ENCODE data around the gene ZNF276.
"Not testable (repeated sequence)": the region's sequence is repeated elsewhere in the genome, so short reads cannot be mapped to it uniquely, and the experiment has no call there.

ZNF276 gene

DNA sequence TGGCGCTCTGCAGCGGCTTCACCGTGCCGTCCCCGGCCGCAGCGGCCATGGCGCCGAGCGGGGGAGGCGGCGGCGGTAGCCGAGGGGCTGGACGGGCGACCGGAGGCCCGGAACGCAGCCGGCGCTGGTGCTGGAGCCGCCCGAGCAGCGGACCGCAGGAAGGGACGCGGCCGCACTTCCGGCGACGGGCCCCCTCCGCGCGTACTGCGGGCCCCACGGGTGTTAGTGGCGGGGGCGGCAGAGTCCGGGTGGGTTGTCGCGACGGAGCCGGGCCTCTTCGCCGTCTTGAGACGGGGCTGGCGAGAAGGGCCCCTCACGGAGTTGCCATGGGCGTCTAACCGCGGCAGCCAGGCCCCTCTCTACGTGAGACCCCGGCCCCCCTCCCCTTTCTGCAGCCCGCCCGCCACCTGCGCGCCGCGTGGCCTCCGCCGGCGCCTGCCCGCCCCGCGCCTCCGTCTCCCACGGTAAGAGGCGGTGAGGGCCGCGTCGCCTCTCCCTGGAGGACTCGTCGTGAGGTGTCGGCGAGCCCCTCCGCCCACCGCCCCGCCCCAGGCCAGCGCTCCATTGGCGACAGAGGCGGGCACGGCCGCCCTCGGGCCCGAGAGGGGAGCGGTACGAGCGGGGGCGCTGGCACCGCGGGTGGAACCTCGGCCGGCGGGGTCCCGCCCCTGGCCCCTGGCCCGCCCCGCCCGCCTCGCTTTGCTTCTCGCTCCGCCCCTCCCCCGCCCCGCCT, at the start of gene ZNF276, which contains the start of gene VPS9D1:
Gene ZNF276 (plus strand): TSS at position 725 of the 733 bp plus-strand sequence. CDS start 104 bp downstream, outside the sequence.
Gene VPS9D1 (minus strand): TSS at position 86 of the 733 bp plus-strand sequence. CDS start 37 bp downstream, at position 49.
- peak; percentile 69 to 74 for DNase-seq (ENCODE audit: low read depth in 2 of 2, low spot score in 1 of 2)

DNA sequence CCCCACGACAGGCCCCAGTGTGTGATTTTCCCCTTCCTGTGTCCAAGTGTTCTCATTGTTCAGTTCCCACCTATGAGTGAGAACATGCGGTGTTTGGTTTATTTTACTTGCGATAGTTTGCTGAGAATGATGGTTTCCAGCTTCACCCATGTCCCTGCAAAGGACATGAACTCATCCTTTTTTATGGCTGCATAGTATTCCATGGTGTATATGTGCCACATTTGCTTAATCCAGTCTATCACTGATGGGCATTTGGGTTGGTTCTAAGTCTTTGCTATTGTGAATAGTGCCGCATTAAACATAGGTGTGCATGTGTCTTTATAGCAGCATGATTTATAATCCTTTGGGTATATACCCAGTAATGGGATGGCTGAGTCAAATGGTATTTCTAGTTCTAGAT, 49.8 kb upstream of the ZNF276 start:
- not testable (repeated sequence) for DNase-seq (ENCODE audit: low read depth in 2 of 2, low spot score in 1 of 2)

DNA sequence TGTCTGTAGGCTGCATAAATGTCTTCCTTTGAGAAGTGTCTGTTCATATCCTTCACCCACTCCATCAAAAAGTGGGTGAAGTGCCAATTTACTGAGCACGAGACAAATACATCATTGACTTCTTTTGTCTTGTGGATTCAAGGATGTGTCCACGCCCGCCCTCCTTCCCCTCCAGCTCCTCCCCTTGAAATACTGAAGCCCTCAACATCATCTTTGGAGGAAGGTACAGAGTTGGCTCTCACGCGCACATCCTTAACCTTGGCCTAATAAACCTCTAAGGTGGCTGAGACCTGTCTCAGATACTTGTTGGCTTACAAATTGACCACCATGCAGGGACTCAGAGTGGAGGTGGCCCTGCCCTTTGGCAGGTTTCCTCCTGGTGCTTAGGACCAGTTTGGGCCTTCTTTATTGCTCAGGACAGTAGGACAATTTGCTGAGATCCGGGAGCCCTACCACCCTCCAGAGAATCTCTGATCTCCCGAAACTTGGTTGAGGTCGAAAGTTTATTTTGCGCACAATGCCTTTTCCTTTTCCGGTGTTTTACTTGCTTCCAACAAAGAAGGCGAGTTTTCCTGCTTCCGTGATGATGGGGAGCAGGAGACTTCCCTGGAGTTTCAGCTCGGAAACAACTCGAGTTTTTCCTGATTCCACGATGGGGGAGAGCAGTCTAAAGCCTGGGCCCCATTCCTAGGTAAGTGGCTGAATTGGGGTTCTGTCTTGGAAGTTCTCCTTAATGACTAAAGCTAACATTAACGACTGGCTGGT, 49.0 kb upstream of the ZNF276 start:
- no peak for DNase-seq (ENCODE audit: low read depth in 2 of 2, low spot score in 1 of 2)

DNA sequence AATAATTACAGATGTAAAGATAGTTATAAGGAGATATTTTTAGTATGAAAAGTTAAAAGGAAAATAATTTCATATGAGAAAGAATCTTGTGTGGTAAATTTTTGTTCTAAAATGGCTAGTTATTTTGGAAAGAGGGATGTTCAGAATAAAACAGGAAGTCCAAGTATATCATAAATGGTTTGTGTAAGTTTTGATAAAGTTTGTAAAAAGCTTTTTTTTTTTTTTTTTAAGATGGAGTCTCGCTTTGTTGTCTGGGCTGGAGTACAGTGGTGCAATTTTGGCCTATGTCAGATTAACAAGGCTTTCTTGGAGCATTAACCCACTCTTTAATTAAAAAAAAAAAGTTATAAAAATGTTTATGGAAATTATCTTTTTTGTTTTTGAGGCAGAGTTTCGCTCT, 43.1 kb upstream of the ZNF276 start:
- no peak for DNase-seq (ENCODE audit: low read depth in 2 of 2, low spot score in 1 of 2)

DNA sequence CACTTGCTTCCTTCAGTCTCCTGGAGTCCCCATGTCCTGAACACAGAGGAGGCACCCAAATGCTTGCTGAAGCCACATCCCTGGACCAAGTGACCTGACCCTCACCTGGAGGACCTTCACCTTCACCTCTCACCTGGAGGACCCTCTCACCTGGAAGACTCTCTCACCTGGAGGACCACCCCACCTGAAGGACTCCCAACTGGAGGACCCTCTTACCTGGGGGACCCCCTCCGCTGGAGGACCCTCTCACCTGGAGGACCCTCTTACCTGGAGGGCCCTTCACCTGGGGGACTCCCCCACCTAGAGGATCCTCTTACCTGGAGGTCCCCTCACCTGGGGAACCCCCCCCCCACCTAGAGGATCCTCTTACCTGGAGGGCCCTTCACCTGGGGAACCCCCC, 35.4 kb upstream of the ZNF276 start:
- no peak for DNase-seq (ENCODE audit: low read depth in 2 of 2, low spot score in 1 of 2)

DNA sequence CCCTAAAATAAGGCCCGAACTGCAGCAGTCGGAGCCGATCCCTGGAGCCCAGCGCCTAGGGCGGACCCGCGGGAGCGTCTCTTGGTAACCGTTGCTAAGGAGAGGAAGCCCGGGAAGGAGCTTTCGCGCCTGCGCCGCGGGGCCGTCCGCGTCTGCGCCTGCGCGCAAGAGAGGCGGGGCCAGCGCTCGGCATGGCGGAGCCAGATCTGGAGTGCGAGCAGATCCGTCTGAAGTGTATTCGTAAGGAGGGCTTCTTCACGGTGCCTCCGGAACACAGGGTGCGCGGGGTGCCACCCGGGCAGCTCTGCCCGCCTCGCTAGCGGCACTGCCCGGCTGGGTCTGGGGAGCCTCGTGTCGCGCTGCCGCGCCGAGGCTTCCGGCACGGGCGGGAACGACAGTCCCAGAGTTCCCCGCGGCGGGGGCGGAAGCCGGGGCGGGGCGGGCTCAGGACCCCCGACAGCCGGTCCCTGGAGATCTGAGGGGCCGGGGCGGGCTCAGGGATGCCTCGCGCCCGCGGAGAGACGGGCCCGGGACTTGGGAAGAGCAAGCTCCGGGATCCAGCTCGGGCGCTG, 34.7 kb upstream of the ZNF276 start, which contains the start of gene CDK10:
Gene CDK10 (plus strand): TSS at position 170 of the 572 bp plus-strand sequence. CDS start 22 bp downstream, at position 192.
- DNase-seq (ENCODE audit: low read depth in 2 of 2, low spot score in 1 of 2), result peak; percentile 64 to 82

DNA sequence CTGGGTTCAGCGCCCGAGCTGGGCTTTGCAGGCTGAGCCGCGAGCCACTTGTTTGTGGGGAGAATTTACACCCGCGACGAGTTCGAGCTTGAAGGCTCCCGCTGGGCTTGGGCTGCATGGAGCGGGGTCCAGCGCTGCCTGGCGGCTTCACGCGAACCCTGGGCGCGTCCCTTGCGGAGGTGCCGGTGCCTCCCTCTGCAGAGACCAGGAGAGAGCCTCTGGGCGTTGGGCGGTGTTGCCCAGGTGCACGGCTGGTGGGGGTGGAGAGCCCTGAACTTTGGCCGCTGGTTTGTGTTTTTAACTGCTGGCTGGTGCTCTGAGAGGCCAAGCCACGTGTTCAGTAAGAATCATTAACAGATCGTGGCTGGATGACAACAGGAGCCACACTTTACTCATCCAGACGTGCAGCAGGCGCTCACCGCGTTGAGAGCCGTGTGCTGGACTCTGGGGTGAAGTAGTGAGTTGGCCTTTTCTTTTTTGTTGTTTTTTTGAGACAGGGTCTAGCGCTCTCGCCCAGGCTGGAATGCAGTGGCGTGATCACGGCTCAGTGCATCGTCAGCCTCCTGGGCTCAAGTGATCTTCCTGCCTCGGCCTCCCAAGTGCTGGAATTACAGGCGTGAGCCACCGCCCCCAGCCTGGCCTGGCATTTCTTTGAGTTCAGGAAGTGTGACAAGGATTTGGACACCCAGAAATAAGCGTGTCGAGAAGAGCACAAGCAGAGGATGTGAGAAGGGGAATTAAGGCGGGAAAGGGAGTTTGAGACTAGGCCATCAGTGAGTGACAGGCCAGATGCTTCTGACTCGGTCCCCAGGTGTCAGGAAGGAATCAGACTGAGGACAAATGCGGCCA, 34.0 kb upstream of the ZNF276 start:
- no peak for DNase-seq (ENCODE audit: low read depth in 2 of 2, low spot score in 1 of 2)

GRCh38 chr16:89688395-89688794, 32.9 kb upstream of the ZNF276 start:
- DNase-seq (ENCODE audit: low read depth in 2 of 2, low spot score in 1 of 2), result no peak

DNA sequence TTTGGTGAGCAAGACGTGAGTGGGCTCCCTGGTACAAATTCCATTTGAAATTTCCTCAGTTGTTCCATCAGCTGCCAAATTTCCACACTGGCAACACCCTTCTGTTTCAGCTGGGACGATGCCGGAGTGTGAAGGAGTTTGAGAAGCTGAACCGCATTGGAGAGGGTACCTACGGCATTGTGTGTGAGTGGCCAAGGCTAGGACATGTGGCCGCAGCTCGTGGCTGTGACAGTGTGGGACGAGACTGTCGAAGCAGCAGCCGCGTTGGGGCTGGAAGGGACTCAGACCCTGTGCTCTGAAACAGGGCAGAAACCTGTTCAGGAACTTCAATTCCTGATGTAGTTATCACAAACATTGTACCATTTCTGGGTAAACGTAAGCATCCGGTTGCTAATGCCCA, 32.2 kb upstream of the ZNF276 start:
- no peak for DNase-seq (ENCODE audit: low read depth in 2 of 2, low spot score in 1 of 2)

GRCh38 chr16:89689621-89690020, 31.7 kb upstream of the ZNF276 start:
- not testable (repeated sequence) for DNase-seq (ENCODE audit: low read depth in 2 of 2, low spot score in 1 of 2)

DNA sequence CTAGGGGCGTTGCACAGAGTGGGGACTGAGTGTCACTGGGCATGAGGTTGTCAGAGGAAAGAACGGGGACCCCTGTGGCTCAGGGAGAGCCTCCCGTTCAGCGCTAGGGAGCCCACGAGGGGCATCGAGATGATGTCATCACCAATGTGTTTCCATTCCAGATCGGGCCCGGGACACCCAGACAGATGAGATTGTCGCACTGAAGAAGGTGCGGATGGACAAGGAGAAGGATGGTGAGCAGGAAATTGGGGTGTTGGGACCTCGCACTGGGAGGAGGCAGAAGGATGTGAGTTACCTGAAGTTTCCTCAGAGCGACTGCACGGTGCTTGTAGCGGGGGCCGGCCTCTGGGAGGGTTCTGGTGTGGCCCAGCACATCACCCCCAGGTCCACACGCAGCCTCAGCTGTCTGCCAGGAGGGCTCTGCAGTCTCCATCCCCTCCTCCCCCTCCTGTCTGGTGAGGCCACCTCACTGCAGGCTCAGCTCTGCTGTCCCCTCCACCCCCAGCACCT, 30.9 kb upstream of the ZNF276 start:
- no peak for DNase-seq (ENCODE audit: low read depth in 2 of 2, low spot score in 1 of 2)

DNA sequence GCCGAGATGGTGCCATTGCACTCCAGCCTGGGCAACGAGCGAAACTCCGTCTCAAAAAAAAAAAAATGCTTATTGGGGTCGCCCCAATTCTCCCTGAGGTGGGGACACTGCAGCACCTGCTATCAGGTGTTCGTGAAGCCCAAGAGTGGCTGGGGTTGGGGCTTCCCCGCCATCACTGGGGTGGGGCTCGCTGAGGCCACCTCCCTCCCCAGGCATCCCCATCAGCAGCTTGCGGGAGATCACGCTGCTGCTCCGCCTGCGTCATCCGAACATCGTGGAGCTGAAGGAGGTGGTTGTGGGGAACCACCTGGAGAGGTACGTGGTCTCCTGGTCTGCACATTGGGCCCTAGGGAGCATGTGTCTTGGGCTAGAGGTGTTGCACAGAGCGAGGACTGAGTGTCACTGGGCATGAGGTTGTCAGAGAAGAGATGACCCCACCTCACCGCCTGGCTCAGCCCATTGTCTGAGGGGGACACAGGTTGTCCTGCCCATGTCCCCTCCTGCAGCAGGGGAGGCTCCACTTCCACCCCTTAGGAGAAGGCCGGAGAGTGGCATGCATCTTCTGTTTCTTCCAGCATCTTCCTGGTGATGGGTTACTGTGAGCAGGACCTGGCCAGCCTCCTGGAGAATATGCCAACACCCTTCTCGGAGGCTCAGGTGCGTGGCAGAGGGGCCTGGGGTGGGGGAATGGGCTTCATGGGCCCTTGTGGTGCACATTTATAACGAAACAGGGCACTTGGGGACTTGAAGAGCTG, 29.9 kb upstream of the ZNF276 start:
- DNase-seq (ENCODE audit: low read depth in 2 of 2, low spot score in 1 of 2), result no peak

DNA sequence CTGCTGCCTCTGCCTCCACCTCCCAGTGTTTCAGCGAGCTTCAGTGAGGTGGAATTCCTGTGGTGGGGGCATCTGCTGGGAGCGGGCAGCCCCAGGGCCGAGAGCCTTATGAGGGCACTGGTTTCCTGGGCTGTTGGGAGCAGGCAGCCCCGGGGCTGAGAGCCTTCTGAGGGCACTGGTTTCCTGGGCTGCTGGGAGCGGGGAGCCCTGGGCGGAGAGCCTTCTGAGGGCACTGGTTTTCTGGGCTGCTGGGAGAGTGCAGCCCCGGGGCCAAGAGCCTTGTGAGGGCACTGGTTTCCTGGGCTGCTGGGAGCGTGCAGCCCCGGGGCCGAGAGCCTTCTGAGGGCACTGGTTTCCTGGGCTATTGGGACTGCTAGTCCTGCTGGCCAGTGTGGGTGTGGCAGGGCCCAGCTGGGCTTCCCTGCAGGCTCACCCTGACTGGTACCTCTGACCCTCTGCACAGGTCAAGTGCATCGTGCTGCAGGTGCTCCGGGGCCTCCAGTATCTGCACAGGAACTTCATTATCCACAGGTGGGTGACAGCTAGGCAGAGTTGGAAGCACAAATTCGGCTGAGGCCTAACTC, 29.3 kb upstream of the ZNF276 start:
- DNase-seq (ENCODE audit: low read depth in 2 of 2, low spot score in 1 of 2), result no peak

- DNase-seq (ENCODE audit: low read depth in 2 of 2, low spot score in 1 of 2), result no peak
Measured at GRCh38 chr16:89693289-89693731, 28.0 kb upstream of the ZNF276 start.

GRCh38 chr16:89693931-89694783, 27.2 kb upstream of the ZNF276 start:
- no peak for DNase-seq (ENCODE audit: low read depth in 2 of 2, low spot score in 1 of 2)

GRCh38 chr16:89694784-89695085, 26.6 kb upstream of the ZNF276 start:
- DNase-seq (ENCODE audit: low read depth in 2 of 2, low spot score in 1 of 2), result not testable (repeated sequence)

- DNase-seq (ENCODE audit: low read depth in 2 of 2, low spot score in 1 of 2), result no peak
Measured at GRCh38 chr16:89695086-89695874, 26.1 kb upstream of the ZNF276 start.
